Measurements from ENCODE around the gene CES2.

Gene CES2

GRCh38 chr16:66918803-66919568 is 16.3 kb upstream of the CES2 start, which contains the start of gene CDH16:
CDH16 (minus strand) TSS chr16:66918885; CDS start chr16:66918065, 820 bp downstream.
- no peaks in the 10 kb centered on the region for H3K36me3 ChIP-seq (ENCODE audit: control insufficient read depth, insufficient read depth, low read length)
- peaks cover 2% of the 10 kb centered on the region for H3K27me3 ChIP-seq (replicated peaks; ENCODE audit: control insufficient read depth, insufficient read depth, low read length)
- TF ChIP-seq, protein P1, sequence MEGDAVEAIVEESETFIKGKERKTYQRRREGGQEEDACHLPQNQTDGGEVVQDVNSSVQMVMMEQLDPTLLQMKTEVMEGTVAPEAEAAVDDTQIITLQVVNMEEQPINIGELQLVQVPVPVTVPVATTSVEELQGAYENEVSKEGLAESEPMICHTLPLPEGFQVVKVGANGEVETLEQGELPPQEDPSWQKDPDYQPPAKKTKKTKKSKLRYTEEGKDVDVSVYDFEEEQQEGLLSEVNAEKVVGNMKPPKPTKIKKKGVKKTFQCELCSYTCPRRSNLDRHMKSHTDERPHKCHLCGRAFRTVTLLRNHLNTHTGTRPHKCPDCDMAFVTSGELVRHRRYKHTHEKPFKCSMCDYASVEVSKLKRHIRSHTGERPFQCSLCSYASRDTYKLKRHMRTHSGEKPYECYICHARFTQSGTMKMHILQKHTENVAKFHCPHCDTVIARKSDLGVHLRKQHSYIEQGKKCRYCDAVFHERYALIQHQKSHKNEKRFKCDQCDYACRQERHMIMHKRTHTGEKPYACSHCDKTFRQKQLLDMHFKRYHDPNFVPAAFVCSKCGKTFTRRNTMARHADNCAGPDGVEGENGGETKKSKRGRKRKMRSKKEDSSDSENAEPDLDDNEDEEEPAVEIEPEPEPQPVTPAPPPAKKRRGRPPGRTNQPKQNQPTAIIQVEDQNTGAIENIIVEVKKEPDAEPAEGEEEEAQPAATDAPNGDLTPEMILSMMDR (IDR thresholded peaks at IDR 0.05; ENCODE audit: insufficient read depth, low read length, poor library complexity, severe bottlenecking) = no peak
- H3K4me3 ChIP-seq (replicated peaks; ENCODE audit: low read depth, low read length) = no peak within 1 kb of the TSS
- DNase-seq (ENCODE audit: extremely low read depth, insufficient read length) = no peak

DNA sequence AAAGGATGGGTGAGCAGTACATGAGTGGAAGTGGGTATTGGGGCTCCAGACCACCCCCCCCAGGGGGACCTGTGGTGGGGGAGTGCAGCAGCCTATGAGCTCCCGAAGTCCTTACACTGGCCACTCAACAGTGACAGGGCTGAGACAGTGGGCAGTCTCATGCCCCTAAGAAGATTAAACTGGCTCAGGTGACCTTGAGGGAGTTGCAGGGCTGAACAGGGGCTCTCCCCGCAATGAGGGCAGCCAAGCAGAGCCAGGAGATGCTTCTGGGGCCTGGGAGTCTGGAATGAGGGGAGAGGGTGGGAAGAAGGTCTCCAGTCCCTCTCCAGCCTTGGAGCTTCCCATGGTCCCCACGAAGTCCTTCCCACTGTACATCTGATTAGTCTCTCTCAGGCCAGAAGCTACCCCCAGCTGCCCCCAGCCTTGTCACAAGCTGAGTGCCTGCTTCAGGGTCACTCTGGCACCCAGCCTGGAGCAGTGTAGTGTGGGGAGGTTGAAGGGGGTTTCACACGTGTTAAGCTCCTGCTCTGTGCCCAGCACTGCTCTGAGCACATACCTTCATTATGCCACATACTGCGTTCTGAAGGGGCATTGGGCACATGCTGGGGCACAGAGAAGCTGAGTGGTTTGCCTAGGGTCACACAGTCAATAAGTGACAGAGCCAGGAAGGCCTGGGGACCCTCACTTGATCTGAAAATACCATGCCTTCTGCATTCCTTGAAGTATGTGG is 15.6 kb upstream of the CES2 start:
- TF ChIP-seq, protein P1 (IDR thresholded peaks at IDR 0.05; ENCODE audit: insufficient read depth, low read length, poor library complexity, severe bottlenecking) = no peak
- peaks cover 2% of the 10 kb centered on the region; the same call in 1 of the 2 replicates for H3K27me3 ChIP-seq (replicated peaks; ENCODE audit: control insufficient read depth, insufficient read depth, low read length)
- no peaks in the 10 kb centered on the region for H3K36me3 ChIP-seq (ENCODE audit: control insufficient read depth, insufficient read depth, low read length)
- no peak overlapping the region for H3K4me3 ChIP-seq (replicated peaks; ENCODE audit: low read depth, low read length)
- DNase-seq (ENCODE audit: extremely low read depth, insufficient read length) = no peak

- DNase-seq (ENCODE audit: extremely low read depth, insufficient read length) = no peak
- no peak overlapping the region for H3K4me3 ChIP-seq (replicated peaks; ENCODE audit: low read depth, low read length)
- TF ChIP-seq, protein P1 (IDR thresholded peaks at IDR 0.05; ENCODE audit: insufficient read depth, low read length, poor library complexity, severe bottlenecking) = no peak
- peaks cover 2% of the 10 kb centered on the region; the same call in 1 of the 2 replicates for H3K27me3 ChIP-seq (replicated peaks; ENCODE audit: control insufficient read depth, insufficient read depth, low read length)
- no peaks in the 10 kb centered on the region for H3K36me3 ChIP-seq (ENCODE audit: control insufficient read depth, insufficient read depth, low read length)
Observed at GRCh38 chr16:66920299-66920590, 15.1 kb upstream of the CES2 start.

DNA sequence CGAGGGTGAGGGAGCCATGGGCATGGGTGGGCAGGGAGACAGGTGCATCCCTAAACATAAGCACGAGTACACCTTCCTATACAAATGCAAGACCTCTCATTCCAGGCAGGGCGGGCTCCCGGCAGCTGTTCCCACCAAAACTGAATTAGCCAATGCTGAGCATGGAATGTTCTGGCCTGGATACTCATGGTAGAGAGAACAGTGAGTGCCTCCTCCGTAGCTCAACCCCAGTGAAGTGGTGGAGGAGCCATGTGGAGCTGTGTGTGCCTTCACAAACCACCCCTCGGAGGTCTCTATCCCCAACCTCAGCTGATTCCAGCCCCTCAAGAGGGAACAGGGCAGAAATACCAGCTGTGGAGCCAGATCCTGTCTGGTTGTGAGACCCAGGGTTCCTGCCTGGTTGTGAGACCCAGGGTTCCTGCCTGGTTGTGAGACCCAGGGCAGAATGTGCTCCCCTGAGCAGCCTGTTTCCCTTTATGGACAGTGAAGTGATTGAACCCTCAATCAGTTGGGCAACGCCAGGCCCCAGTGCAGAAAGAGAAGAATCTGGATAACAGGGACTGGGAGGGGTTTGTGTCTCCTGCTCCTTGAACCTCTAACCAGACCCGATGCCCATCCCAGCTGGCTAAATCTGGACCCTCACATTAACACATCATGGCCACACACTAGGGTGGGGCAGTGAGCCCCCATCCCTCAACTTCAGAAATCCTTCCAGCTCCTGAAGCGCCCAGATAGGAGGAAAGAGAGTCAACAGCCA is 14.2 kb upstream of the CES2 start:
- Histone ChIP-seq H3K4me3 (replicated peaks; ENCODE audit: low read depth, low read length) (no peak overlapping the region), H3K36me3 (ENCODE audit: control insufficient read depth, insufficient read depth, low read length) (no peaks in the 10 kb centered on the region), H3K27me3 (replicated peaks; ENCODE audit: control insufficient read depth, insufficient read depth, low read length) (peaks cover 2% of the 10 kb centered on the region; the same call in 1 of the 2 replicates)
- TF ChIP-seq, protein P1 (IDR thresholded peaks at IDR 0.05; ENCODE audit: insufficient read depth, low read length, poor library complexity, severe bottlenecking) = no peak
- DNase-seq (ENCODE audit: extremely low read depth, insufficient read length) = no peak

GRCh38 chr16:66921729-66922450 is 13.4 kb upstream of the CES2 start:
- TF ChIP-seq, protein P1 (IDR thresholded peaks at IDR 0.05; ENCODE audit: insufficient read depth, low read length, poor library complexity, severe bottlenecking) = no peak
- no peaks in the 10 kb centered on the region for H3K36me3 ChIP-seq (ENCODE audit: control insufficient read depth, insufficient read depth, low read length)
- H3K4me3 ChIP-seq (replicated peaks; ENCODE audit: low read depth, low read length) = no peak overlapping the region
- DNase-seq (ENCODE audit: extremely low read depth, insufficient read length) = no peak
- H3K27me3 ChIP-seq (replicated peaks; ENCODE audit: control insufficient read depth, insufficient read depth, low read length) = peaks cover 2% of the 10 kb centered on the region; the same call in 1 of the 2 replicates
